HG03520 (cell line): ENCODE results near the gene TENM4.

Source experiments
- ATAC-seq: cut with Tn5 transposase; IDR thresholded peaks from one replicate; pipeline ENCODE4 v1.9.1; 2021; ENCODE audit warnings: mild to moderate bottlenecking, moderate library complexity; ENCODE audit not compliant: unreplicated experiment

TENM4 gene

DNA sequence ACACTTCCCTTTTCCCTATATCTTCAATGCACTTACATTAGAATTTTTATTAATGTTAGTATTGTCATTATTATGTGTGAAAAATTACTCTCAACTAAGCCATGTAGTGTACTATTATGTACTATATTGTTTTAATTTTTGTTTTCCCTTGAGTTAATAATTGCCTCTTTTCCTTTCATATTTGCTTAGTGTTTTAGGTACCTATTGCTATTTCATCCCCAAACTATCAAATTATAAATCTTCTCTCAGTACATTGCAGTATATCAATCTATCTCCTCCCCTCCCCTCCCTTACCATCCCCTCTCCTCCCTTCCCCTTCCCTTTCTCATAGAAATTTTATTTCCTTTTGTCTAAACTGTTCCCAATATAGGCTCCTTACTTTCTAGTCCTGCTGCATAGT, 12.8 kb upstream of the TENM4 start:
- ATAC-seq: no peak

DNA sequence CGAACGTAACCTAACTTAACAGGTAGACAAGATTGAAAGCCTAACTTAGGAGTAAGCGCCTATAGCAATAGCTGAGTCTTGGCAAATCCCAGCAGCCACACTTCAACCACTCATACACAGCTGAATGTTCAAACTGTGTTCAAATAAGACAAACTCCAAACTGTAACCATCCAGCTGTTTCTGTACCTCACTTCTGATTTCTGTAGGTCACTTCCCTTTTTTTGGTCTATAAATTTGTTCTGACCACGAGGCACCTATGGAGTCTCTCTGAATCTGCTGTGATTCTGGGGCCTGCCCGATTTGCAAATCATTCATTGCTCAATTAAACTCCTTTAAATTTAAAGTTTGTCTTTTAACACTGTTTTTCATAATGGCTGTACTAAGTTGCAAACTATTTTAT, 8.2 kb upstream of the TENM4 start:
- ATAC-seq: no peak

DNA sequence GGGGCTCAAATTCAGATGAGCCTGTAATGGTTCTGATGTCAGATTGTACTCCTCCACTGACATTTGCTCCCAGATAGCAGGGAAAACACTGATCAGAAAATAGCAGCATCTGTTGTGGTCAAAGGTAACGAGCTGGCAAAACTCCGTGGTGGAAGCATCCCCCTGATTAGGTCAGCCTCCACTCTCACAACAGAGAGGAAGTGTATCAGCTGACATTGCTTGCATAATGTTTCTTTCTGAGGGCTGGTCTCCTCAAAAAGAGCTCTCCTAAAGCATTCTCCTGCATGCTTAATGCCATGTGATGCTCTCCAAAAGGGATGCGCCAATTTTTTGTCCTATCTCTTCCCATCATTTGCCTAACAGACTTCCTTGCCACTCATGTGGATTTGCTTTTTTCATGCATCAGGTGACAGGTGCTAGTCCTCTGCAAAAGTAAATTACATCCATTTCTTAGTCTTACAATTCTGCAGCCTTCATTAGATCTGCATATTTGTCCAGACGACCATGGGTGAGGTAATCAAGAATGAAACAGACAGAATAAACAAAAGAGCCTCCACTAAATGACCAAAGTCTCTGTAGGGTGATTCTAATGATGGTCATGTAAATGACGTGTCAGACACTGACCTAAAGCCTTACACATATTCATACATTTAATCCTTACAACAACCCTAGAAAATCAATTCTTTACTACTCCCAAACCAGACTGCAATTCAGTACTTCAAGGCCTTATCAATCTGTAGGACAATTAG, 6.4 kb upstream of the TENM4 start:
- no peak for ATAC-seq

DNA sequence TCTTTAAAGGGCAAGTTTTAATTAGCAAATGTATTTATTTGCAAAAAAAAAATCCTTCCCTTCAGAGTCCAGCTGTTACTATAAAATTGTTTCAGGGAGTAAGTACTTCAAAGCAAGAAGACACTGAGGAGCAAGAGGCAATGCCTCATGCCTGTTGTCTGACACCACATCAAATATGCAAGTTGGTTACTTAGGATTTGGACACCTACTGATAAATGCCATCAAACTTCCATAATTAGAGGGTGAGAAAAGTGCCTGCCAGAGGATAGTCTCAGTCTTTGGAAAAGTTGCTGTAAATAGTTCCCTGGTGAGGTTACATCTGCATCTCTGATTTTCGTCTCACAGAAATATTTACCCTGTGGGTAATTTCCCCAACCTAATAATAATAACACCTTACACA, 4.1 kb upstream of the TENM4 start:
- no peak for ATAC-seq

DNA sequence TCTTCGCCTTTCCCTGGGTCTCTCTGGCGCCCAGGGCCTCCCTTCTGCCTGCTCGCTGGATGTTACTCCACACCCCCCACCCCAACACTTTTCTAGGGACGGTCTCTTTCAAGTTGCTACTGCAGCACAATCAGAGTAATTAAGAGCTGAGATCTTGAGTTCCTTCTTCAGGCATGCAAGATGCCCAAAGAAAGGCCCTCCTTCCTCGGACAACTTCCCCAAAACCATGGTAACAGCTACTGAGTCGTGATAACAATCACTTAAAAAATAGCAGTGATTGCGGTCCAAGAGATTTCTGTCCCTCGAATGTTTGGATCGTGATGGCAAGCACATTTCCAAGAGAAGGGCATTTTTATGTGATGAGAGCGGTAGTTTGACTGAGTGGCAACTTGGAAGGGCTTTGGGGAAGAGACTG, 638 bp upstream of the TENM4 start:
- ATAC-seq: no peak

- no peak for ATAC-seq
Observed at GRCh38 chr11:79439886-79440570, 802 bp downstream of the TENM4 start.

- ATAC-seq: no peak
Observed at GRCh38 chr11:79439410-79439885, 1.4 kb downstream of the TENM4 start.

GRCh38 chr11:79438631-79439409, 2.0 kb downstream of the TENM4 start:
- ATAC-seq: no peak

DNA sequence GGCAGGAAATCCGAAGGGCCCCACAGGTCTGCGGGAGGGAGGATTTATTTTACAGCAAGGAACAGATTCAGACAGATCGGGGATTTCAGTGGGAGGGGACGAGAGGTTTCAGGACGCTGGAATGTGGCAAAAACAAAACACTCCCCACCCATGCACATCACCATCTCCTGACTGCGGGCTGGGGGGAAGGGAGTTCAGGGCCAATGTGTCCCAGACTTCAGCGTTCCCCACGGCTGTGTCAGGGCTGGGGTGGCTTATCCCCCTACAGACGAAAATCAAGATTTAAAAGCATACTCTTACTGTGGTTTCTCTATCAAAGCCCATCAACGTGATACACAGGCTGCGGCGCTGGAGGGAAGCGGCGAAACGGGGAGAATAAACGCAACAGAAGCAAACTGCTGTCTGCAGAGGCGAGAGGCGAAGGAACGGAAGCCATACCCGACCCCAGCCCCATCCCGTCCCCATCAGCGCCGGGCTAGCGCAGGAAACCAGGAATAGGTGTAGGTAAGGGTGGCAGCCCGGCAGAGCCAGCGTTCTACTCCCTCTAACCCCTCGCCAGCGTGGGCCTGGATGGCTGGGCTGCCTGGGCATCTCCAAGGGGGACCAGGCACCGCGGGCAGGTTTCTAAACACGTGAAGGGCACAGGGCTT, 2.7 kb downstream of the TENM4 start:
- ATAC-seq: no peak

DNA sequence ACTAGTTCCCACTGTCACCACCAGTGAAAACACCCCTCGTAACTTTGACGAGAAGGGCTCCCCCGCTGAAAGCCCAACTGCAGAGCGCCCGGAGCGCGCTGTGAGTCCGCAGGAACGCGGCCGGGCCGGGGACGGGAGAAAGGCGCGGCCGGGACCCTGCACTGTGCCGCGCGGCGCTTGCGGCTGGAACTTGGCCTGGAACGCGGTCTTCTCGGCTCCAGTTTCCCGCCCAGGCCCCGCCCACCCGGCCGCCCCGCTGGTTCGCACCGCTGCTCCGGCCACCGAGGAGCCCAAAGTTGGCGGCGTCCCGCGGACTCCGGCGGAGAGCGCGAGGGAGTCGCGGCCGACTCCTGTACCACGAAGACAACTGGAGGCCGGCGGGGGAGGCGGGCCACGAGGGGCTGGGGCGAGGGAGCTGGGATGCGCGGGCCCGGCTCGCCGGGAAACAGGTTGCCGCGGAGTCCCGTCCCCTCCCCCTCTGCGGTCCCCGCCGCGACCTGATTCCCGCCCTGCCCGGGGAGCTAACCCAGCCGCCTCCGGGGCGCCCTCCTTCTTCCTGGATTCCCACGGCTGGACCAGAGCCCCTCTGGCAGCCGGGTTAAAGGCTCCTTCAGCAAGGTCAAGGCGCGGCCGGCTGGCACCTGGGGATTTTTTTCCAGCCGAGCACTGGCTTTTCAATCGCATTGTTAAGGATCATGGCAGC, 3.4 kb downstream of the TENM4 start:
- ATAC-seq: no peak

- no peak for ATAC-seq
Observed at GRCh38 chr11:79436919-79437277, 3.9 kb downstream of the TENM4 start.

DNA sequence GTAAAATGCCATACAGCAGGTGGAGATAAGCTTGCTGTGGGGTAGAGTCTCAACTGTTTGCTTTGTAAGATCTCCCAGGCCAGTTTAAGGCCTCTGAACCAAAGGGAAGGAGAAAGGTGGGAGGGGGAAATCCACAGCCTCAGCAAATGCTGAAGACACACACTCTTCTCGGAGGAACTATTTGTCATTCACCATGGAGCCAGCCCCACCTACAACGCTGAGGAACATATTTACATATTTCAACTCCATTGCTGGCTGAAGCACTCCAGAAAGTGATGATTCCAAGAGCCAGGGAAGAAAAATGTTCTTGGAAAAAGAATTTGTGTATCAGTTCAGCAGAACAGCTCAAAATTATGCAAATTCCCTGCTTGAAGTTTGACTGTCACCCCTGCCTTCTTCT, 6.5 kb downstream of the TENM4 start:
- no peak for ATAC-seq

DNA sequence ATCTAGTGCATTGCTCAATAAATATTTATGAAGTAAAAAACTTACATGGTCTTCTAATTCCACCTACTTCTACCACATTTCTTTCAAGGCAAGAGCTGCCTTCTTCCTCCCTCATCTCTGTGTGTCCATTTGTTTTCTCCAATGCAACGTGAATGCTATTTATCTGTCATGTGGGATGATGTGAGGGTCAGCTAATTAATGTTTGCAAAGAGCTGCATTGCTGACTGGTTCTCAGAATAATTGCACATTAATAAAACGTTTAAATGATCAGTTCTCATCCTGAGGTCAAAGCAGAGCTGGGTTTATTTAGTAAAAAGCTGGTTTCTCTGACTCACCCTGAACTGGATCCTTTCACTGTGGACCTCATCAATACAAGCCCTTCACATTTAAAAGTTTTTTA, 8.7 kb downstream of the TENM4 start:
- ATAC-seq: no peak

- no peak for ATAC-seq
Observed at GRCh38 chr11:79431535-79431934, 9.3 kb downstream of the TENM4 start.

- ATAC-seq: no peak
Observed at GRCh38 chr11:79430280-79430679, 10.6 kb downstream of the TENM4 start.

DNA sequence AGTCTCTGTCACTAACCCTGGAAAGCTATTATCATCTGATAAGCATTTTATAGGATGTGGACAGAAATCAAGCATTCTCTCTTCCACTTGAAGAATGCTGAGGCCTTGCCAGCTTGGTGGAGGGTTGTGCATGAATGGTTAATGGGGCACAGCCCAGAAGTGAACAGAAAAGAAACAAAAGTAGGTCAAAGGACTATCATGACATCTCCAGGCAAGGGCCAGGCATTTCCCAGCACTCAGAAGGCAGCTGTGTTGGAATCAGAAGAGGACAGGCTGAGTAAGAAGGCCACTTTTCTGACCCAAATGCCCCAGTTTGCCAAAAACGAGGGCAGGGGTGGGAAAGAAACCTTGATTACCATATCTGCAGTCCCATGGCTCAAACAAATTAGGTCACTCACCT, 12.4 kb downstream of the TENM4 start:
- ATAC-seq: no peak

- no peak for ATAC-seq
Observed at GRCh38 chr11:79427611-79428327, 13.1 kb downstream of the TENM4 start.

- no peak for ATAC-seq
Observed at GRCh38 chr11:79427126-79427525, 13.7 kb downstream of the TENM4 start.

GRCh38 chr11:79425463-79425862, 15.4 kb downstream of the TENM4 start:
- no peak for ATAC-seq

DNA sequence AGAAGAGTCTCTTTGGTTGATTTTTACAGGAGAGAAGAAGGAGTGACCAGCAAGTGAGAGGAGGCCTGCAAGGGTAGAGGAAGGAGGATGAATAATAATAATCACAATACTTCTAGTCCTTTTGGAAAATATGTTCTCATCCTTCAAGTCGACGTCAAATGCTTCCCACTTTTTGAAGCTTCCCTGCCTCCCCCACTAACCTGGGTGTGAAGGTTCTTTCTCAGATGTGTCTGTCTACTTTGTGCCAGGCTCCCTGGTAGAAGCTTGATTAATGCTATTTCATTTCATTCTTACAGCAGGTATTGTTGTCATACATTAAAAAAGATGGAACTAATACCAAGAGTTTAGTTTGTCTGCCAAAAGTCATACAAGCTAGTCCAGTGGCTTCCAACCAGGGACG, 17.1 kb downstream of the TENM4 start:
- ATAC-seq: no peak
